RWPE2 (cell line): Measurements from ENCODE around the gene KLC1.

Experiments
- ATAC-seq: fragments of 200-7000 bp; cut with Tn5 transposase; 3 replicates; pipeline ENCODE4 v1.9.1; 2021; ENCODE audit warnings: low read depth
- DNase-seq: peaks from one replicate; pipeline ENCODE4 v3.0.0-alpha.2; 2020; ENCODE audit warnings: low spot score
- H3K27ac ChIP-seq: fragments of 450-650 bp; 2 replicates; pipeline ENCODE4 v1.5.1; 2017; ENCODE audit warnings: mild to moderate bottlenecking; ENCODE audit not compliant: poor library complexity, severe bottlenecking
- H3K27me3 ChIP-seq: fragments of 250-450 bp; sonication (Bioruptor Pico); 2 replicates; pipeline ENCODE4 v1.5.1; 2021; ENCODE audit warnings: mild to moderate bottlenecking, moderate library complexity; ENCODE audit not compliant: insufficient read depth, poor library complexity, severe bottlenecking
- H3K36me3 ChIP-seq: fragments of 250-450 bp; sonication (Bioruptor Pico); 2 replicates; pipeline ENCODE4 v1.5.1; 2020; ENCODE audit warnings: low read depth, mild to moderate bottlenecking, moderate library complexity
- H3K4me1 ChIP-seq: fragments of 250-450 bp; sonication (Bioruptor Pico); 2 replicates; pipeline ENCODE4 v1.5.1; 2021; ENCODE audit warnings: mild to moderate bottlenecking, moderate library complexity; ENCODE audit not compliant: insufficient read depth, poor library complexity, severe bottlenecking
- H3K4me3 ChIP-seq: fragments of 250-450 bp; sonication (Bioruptor Pico); 2 replicates; pipeline ENCODE4 v1.5.1; 2021; ENCODE audit warnings: mild to moderate bottlenecking, moderate library complexity; ENCODE audit not compliant: severe bottlenecking
- H3K9me3 ChIP-seq: fragments of 250-450 bp; sonication (Bioruptor Pico); 2 replicates; pipeline ENCODE4 v1.5.1; 2021; ENCODE audit warnings: mild to moderate bottlenecking, moderate library complexity; ENCODE audit not compliant: severe bottlenecking
- TF ChIP-seq, protein P1 (sequence below): fragments of 450-650 bp; IDR thresholded peaks from one replicate; pipeline ENCODE4 v1.5.1; 2017; ENCODE audit warnings: mild to moderate bottlenecking, moderate library complexity; ENCODE audit not compliant: poor library complexity, severe bottlenecking

The KLC1 gene

DNA sequence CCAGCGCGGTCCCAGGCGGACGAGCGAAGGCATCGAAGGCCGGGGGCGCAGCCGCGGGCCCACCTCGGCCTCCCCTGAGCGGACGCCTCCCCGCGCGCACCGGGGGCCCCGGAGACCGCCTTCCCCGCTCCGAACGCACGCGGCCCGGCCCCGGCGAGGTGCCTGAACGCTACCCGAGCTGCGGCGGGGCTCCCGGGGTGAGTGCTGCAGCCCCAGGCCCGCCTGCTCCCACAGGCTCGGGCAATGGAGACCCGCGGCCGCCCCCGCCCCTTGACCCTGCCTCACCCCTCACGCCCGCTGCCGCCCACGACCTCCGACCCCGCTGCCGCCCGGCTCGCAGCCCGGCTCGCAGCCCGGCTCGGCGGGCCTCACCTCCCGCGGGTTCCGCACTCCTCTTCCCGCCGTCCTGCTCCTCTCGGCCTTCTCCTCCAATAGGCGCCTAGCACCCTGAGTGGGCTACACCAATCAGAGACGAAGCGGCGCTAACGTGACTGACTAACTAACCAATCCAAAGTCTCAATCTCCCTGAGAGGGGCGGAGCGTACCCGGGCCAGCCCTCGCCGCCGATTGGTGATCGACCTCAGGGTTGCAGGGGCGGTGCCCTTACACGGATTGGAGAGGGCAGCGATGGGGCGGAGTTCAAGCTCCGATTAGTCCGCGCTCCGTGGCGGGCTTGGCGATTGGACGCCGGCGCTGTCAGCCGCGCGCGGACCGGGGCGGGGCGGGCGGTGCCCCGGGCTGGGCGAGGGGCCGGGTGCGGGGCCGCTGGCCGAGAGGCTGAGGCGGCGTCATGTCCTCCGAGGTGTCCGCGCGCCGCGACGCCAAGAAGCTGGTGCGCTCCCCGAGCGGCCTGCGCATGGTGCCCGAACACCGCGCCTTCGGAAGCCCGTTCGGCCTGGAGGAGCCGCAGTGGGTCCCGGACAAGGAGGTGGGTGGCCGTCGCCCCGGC is 86.3 kb downstream of the KLC1 start, which contains the start of the genes XRCC3 and ZFYVE21:
XRCC3 (minus strand) TSS at position 400 of the 949 bp plus-strand sequence. CDS start 4,364 bp downstream, outside the sequence.
ZFYVE21 (plus strand) TSS at position 759 of the 949 bp plus-strand sequence; CDS start at position 791, 32 bp downstream.
- H3K9me3 ChIP-seq = no peaks in the 10 kb centered on the region
- ATAC-seq (peak; percentile 88), DNase-seq (peak; percentile 100)
- H3K4me1 ChIP-seq = peaks cover 36% of the 10 kb centered on the region
- peaks cover 41% of the 10 kb centered on the region for H3K36me3 ChIP-seq
- peak within 1 kb of the TSS; percentile 86 for H3K27ac ChIP-seq
- peak within 1 kb of the TSS; percentile 77 for H3K4me3 ChIP-seq
- TF ChIP-seq, protein P1, sequence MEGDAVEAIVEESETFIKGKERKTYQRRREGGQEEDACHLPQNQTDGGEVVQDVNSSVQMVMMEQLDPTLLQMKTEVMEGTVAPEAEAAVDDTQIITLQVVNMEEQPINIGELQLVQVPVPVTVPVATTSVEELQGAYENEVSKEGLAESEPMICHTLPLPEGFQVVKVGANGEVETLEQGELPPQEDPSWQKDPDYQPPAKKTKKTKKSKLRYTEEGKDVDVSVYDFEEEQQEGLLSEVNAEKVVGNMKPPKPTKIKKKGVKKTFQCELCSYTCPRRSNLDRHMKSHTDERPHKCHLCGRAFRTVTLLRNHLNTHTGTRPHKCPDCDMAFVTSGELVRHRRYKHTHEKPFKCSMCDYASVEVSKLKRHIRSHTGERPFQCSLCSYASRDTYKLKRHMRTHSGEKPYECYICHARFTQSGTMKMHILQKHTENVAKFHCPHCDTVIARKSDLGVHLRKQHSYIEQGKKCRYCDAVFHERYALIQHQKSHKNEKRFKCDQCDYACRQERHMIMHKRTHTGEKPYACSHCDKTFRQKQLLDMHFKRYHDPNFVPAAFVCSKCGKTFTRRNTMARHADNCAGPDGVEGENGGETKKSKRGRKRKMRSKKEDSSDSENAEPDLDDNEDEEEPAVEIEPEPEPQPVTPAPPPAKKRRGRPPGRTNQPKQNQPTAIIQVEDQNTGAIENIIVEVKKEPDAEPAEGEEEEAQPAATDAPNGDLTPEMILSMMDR = no peak
- H3K27me3 ChIP-seq = no peaks in the 10 kb centered on the region

GRCh38 chr14:103716091-103716801 is 87.2 kb downstream of the KLC1 start:
- no peaks in the 10 kb centered on the region for H3K27me3 ChIP-seq
- H3K4me3 ChIP-seq = peak overlapping the region; percentile 77
- ATAC-seq = no peak
- no peaks in the 10 kb centered on the region for H3K9me3 ChIP-seq
- peaks cover 30% of the 10 kb centered on the region for H3K4me1 ChIP-seq
- peak overlapping the region; percentile 86 for H3K27ac ChIP-seq
- DNase-seq = no peak
- TF ChIP-seq, protein P1 = no peak
- H3K36me3 ChIP-seq = peaks cover 32% of the 10 kb centered on the region

- peaks cover 27% of the 10 kb centered on the region for H3K36me3 ChIP-seq
- no peaks in the 10 kb centered on the region for H3K27me3 ChIP-seq
- no peak for DNase-seq
- ATAC-seq = no peak
- peaks cover 30% of the 10 kb centered on the region for H3K4me1 ChIP-seq
- no peaks in the 10 kb centered on the region for H3K9me3 ChIP-seq
- TF ChIP-seq, protein P1 = no peak
- peak overlapping the region; percentile 77 for H3K4me3 ChIP-seq
- H3K27ac ChIP-seq = no peak overlapping the region
These were observed 87.9 kb downstream of the KLC1 start for GRCh38 chr14:103716899-103717411.

DNA sequence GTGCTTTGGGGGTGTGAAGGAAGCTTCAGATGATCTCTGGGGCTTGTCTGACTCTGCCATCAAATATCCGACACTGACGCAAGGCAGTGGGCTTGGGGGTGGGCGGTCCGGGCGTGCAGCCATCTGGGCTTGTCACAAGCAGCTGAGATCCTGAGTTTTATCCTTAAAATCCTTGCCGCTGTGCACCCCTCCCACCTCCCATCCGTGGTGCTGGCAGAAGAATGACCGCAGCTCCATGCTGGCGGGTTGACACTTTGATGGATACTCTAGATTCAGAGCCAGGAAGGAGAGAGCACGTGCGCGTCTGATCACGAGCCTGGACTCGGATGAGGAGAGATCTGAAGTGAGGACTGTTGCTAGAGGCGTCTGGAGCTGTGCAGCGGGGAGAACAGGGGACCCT is 89.6 kb downstream of the KLC1 start:
- Histone ChIP-seq H3K9me3 (no peaks in the 10 kb centered on the region), H3K36me3 (peaks cover 14% of the 10 kb centered on the region), H3K27ac (no peak overlapping the region), H3K4me3 (no peak overlapping the region), H3K27me3 (no peaks in the 10 kb centered on the region), H3K4me1 (peaks cover 15% of the 10 kb centered on the region)
- no peak for ATAC-seq
- TF ChIP-seq, protein P1 = no peak
- DNase-seq = no peak
